NCI-H146 treated with DMSO at 0.1 percent for 48 hours (cell line): ENCODE data around the gene ZNF407.
A peak's percentile ranks its signal among the peaks of the same experiment; 100 is the strongest.
"Not testable (repeated sequence)": the region's sequence is repeated elsewhere in the genome, so short reads cannot be mapped to it uniquely, and the experiment has no call there.

Experiments
- DNase-seq: peaks from one replicate; lab custom pipeline; 2025; ENCODE audit not compliant: unreplicated experiment; lab: John Stamatoyannopoulos, UW

Gene ZNF407

GRCh38 chr18:75066021-75066880 is 468.6 kb downstream of the ZNF407 start:
- no peak for DNase-seq

- DNase-seq: no peak
These were observed 469.3 kb downstream of the ZNF407 start for GRCh38 chr18:75066936-75067335.

GRCh38 chr18:75067996-75068645 is 470.5 kb downstream of the ZNF407 start:
- DNase-seq: no peak

DNA sequence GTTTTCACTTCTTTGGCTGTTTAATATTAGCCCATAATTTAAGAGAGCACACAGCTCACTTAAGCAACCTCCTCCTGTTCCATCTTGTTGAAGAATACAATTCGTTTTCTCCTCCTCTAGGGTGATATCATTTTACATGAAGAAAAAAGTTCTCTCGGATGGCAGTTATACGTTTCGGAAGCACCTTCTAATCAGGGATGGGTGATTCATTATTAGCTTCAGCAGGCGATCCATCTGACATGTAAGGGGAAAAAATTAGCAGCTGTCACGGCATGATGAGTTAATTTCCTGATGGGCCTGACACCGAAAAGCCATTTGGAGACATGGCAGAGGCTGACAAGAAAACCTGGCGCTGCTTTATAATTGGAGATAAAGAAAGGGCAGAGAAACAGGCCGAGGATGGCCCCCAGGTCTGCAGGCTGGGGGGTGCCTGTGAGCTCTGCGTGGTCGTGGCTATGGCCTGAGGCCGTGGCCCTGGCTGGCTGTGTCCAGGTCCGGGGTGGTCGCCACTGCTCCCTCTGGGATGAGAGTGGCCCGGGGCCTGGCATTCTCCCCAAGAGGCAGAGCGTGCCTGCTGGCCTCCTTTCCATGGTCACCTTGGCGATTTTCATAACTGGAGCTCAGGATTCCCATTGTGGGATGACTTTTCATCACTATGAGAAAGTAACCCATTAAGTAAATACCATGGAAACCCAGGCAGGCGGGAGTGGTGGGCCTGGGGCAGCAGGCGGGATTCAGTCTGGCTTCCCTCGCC is 471.2 kb downstream of the ZNF407 start:
- DNase-seq: no peak

- no peak for DNase-seq
These were observed 472.6 kb downstream of the ZNF407 start for GRCh38 chr18:75070235-75070624.

DNA sequence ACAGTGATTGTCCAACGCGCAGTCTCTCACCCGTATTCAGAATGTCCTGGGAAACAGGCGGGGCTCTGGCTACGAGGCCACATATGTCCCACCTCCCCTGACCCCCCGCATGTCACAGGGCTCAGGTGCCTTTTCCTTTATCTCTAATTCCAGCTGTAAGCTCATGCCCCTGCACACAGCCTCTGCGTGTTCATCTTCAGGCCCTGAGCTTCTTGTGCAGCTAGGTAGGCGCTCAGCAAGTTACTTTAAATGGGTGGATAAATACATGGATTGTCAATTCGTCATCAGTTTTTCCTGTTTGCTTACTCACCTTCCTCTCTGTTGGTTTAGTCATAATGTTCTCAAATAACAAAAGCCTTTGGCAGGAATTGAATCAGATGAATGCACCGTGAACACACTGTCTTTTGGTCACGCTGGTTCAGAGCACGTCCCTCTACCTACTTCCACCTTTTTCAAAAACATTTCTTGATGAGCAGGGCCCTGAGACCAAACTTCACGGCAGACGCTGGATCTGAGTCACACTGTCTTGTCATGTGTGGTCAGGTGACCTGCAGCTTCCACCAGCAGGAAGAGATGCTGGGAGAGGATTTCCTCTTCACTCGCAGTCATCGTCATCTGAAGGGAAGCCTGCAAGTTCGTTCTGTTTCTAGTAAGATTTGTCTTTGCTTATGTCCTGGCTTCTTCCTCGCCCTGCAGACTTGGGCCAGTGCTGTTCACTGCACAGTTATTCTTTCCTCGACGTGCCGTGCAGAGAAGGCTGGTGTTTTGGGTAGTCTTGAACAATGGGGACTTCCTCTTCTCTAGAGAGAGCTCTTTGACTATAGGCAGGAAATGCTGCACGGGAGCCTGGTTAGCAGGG is 473.2 kb downstream of the ZNF407 start:
- peak; percentile 76 for DNase-seq

- DNase-seq: no peak
These were observed 473.8 kb downstream of the ZNF407 start for GRCh38 chr18:75071484-75071785.

DNA sequence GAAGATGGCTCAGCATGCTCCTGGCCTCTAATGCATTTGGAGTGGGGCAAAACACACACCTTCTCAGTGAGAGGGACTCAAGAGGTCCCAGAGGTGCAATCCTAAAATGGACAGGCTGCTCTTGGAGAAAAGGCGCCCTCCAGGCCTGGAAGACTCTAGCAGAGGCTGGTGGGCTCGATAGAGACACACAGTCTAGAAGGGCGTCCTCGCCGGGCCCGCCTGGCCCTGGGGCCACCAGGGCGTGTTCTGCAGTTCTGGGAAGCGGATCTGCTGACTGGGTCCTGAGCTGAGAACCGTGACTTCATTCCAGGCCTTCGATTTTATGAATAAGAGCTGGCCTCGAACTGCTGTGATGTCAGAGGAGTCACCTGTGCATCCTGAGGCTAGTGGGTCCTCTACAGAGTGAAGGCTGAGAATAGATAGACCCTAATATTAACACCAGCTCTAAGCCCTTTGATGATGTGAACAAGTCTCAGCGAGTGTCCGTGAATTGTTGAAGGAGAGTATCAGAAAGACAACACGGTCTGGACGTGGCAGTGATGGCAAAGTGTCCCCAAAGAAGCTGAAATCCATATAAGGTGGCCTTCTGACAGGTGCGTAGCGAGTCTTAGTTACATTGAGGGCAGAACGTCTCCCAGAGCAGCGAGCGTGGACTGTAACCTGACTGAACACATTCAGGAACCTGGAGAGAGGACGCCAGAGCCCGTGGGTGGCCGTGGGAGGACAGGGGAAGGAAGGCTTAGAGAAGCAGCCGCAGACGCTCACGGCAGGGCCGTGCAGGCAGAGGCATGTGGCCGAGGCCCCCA is 474.4 kb downstream of the ZNF407 start:
- DNase-seq: no peak

DNA sequence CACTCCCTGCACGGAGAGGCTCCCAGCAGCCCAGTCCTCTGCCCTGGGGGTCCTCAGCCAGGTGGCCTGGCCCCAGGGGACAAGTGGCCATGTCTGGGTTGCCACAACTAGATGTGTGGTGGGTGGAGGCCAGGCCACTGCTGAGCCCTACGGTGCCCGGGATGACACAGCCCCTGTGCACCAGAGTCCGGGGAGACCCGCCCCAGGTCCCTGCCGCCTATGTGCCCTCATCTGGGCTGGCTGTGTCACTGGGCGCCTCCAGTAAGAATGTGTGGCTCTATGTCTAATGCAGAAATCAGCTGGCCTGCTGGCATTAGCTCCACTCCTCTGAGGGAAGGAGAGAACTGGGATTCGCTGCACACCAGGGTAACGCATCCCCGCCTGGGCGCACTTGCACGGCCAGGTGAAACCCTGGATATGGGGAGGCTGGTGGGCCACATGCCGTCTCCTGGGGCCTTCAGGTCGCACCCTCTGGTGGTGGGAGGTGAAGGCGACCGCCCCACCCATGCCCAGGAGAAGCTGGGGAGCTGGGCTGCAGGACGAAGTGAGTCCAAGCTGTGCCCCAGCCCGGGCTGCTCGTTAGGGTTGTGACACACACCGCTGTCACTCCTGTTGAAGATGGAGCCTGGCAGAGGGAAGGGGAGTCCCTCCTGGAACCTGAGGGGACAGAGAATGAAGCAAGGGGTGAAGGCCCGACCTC is 475.2 kb downstream of the ZNF407 start:
- DNase-seq: no peak

- no peak for DNase-seq
These were observed 476.0 kb downstream of the ZNF407 start for GRCh38 chr18:75073654-75074053.

DNA sequence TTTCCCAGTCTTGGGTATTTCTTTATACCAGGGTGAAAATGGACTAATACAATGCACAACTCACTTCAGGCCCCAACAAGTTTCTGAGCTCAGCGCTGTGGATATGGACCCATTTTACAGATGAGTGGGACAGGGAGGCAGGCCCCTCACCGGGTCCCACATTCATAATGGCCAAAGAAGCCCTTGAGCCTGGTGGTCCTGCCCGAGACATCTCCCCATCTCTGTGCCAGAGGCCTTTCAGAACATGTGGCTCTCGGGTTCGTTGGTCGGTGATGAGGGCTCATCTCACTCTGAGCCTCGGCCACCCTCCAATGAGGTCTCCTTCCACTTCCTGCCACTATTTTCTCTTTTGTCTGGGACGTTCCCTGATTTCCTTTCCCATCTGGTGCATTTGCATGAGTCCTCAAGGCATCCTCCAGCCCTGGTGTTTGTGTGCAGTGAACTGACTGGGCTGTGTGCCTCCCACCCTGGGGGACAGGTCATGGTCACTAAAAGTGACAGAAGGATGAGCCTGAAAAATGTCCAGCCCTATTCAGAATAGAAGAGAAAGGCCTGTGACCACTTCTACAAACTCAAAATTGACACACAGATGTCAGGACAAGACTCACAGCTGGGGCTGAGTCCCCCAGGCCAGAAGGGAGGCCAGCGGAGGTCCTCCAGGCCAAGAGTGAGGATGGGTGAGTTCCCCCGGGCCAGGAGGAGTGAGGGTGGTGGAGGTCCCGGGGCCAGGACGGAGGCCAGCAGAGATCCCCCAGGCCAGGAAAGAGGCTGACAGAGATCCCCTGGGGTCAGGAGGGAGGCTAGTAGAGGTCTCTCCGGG is 476.7 kb downstream of the ZNF407 start:
- no peak for DNase-seq

GRCh38 chr18:75075016-75075305 is 477.3 kb downstream of the ZNF407 start:
- no peak for DNase-seq

DNA sequence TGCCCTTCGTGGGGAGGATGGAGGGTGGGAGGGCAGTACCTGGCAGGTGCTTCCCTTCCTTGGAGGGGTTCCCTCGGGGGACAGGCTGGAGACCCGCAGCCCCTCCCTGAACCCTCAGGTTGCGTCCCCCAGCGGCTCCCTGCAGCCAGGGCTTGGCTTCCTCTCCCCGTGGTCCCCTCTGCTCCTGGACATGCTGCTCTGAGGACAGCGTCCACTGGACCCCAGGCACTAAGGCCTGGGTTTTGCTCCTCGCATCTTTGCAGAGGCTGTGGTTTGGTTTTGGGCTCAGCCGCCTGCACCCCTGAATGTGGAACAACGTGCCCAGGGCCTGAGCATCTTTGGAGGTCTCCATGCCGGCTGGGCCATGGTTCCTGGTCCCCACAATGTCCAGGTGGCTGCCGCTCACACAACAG is 477.8 kb downstream of the ZNF407 start:
- DNase-seq: no peak

DNA sequence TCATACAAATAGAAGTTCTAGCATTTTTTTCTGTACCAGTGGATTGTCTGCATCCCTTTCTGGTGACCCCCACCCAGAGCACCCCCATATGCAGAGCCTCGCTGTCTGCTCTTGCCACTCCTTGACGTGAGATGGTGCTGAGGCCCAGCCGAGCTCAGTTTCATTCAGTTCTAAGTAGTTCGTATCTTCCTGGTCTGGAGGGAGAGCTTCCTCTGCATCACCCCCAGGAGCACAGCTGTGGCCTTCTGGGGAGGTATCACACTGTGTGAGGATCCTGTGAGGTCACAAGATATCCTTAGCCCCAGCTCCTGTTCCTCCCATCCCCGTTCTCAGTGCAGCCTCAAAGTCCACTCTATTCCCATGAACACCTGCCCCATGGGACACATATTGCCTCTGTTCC is 478.6 kb downstream of the ZNF407 start:
- DNase-seq: no peak

- no peak for DNase-seq
These were observed 483.8 kb downstream of the ZNF407 start for GRCh38 chr18:75081486-75081885.

GRCh38 chr18:75083131-75083530 is 485.5 kb downstream of the ZNF407 start:
- DNase-seq: no peak

- no peak for DNase-seq
These were observed 486.1 kb downstream of the ZNF407 start for GRCh38 chr18:75083761-75084160.

DNA sequence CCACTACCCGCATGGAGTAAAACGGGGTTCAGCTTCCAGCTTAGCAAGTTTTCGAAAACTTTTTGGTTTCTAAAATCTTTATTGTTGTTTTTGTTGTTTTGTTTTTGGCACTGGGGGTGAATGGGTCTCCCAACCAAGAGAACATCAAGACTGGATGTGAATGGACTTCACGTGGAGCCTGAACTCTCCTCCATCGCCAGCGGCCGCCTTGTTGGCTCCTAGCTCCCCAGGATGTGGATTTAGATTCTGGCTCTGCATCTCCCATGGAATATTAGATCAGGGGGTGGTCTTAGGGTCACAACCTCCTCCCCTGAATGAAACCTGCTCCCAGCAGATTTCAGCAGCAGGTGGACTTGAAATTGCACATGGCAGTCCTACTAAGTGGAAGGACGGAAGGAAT is 488.0 kb downstream of the ZNF407 start:
- DNase-seq: not testable (repeated sequence)

DNA sequence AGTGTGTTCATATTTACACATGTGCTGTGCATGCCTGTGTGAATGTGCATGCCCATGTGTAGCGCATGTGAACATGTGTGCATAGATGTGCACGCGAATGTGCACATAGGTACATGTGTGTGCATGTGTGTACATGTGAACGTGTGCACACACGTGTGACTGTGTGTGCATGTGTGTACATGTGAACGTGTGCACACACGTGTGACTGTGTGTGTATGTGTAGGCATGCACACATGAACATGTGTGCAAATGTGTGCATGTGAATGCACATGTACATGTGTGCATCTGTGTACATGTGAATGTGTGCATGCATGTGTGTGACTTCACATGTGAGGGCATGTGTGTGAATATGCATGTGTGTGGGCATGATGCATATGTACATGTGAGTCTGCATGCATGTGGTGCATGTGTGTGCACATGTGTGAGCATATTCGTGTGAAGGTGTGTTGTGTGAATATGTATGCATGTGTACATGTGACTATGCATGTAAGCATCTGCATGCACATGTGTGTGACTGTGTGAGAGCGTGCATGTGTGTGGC is 488.9 kb downstream of the ZNF407 start:
- DNase-seq: no peak
